Stimulated activated CD4-positive, alpha-beta T cell treated with anti-CD3 and anti-CD28 coated beads, Interleukin-4, amount 100 ng/mL, for 24 hours (primary cell): ENCODE results near the gene PSMD14.

ENCODE experiments used
- DNase-seq: peaks from one replicate; pipeline ENCODE4 v3.0.0-alpha.2; 2020

The PSMD14 gene

DNA sequence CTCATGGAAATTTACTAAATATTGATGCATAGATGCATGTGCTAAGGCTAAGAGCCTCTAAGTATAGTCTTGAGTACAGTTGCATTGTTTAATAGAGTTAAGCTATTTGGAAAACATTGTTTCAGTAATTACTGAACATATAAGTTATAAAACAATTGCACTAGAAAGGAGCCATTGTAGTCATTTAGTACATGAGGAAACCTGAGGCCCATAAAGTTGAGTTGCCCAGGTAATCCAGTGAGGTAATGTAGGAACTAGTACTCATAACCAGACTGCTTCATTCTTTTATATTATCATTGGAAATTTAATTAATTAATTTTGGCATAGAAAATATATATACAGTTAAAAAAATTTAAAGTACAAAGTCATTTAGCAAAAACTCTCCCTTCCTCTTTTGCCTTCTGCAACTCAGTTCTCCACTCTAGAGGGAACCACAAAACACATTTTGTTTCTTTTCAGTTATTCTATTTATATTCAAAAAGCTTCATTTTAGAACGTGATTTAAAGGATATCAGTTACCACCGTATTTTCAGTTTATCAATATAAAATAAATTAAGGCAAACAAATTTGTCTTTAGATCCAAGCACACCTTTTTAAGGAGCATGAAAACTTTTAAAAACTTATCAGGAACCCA lies 80.0 kb downstream of the PSMD14 start:
- DNase-seq = no peak

DNA sequence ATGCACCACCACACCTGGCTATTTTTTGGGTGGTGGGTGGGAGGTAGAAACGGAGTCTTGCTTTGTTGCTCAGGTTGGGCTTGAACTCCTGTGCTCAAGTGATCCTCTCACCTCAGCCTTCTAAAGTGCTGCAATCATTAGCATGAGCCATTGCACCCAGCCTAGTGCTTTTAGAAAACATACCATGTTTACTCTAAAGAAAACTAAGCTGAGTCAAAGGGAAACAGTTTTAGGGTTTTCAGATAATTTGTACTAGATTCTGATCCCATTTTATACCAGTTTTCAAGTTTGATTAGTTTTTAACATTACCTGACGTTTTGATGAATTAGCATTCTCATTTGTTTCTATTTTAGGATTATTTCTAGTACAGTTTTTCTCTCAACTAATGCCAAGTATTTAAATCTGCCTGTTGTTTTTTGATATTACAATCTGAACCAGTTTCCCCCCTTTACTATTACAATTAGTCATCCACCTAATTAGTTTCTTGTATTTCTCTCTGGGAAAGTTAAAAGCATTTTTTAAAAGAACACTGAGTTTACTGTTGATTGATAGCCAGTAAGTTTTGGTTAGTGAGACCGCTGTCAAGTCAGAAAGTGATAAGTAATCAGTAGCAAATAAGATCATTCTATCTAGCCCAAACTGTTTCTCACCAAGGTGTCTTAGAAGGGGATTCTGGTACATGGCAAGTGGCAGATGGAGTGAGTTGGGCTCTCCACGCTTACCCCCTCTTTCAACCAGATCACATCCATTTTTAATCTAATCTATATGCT lies 83.7 kb downstream of the PSMD14 start:
- DNase-seq = no peak

DNA sequence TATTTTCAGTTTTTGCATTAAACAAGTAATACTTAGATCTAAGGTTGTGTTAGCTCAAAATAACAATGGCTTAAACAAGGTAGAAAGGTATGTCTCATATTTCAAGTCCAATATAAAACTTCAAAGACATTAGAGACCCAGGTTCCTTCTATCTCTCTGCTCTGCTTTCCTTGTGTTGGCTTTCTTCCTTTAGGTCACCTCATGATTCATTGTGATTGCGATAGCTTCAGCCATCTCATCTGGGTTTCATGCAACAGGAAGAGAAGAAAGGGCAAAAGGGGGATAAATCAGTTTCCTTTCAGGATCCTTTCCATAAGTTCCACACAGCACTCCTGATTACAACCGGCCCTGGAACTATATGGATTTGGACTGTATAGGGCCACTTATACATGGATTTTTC lies 91.9 kb downstream of the PSMD14 start:
- no peak for DNase-seq

DNA sequence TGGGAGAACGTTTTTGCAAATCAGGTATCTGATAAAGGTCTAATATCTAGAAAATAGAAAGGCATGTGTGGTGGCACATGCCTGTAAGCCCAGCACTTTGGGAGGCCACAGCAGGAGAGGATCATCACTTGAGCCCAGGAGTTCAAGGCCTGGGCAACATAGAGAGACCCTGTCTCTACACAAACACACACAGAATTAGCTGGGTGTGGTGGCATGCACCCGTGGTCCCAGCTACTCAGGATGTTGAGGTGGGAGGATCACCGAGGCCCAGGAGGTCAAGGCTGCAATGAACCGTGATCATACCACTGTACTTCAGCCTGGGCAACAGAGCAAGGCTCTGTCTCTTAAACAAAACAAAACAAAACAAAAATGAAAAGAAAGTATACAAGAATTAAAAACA lies 94.1 kb downstream of the PSMD14 start:
- no peak for DNase-seq

DNA sequence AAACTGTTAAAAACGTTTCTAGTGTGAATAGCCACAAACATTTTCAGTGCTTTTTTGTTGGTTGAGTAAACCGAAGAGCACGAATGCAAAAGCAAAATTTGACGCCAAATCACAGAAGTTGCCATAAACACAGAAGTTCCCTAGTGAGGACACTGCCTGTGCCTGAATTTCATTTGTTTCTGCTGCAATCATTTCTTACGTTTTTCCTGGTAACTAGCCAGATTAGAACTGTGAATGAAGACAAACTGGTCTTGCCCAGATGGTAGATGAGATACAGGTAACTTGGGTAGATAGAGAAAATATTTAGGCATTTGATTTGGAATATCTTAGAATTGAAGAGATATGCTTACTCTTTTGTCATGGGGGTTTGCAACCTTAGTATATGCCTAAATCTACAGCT lies 98.1 kb downstream of the PSMD14 start:
- DNase-seq = no peak

DNA sequence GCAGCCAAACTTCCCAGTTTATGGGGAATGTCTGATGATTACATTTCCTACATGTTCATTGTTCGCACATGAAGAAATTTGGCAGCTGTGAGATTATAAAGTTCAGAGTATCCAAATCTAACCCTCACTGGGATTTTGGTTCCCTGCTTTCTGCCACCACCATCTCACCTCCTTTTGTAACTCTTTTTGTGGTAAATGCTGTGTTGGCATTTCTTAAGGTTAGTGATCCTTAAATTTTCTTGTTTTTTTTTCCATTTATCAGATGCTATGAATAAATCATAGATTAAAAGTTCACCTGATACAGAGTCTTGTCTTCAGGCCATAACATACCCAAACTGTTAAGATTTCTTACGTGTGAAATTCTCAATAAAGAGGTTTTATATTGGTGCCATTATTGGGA lies 99.4 kb downstream of the PSMD14 start:
- DNase-seq = no peak

DNA sequence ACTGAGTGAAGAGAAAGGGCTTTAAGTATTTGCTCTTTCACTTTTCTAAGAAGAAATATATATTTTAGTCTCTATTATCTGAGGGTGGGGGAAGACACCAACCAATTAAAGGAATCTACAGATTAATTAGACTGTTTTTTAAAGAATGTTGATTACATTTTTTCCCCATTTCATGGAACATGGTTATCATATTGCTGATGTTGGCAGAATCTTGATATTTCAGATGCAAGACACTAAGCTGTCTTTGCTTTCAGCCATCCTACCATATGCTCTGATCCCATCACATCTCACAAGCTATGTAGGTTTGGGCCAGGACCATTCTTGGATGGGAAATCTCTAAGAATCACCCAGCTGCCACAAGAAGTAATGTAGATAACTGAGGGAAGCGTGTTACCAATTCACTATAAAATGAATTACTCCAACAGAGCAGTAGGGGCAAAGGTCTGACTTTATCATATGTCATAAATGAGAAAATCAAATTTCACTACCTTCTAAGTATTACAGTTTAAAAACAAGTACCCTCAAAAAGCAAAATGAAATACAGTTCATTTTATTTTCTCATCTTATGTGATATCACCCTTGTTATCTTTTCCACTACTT lies 101.2 kb downstream of the PSMD14 start:
- DNase-seq = no peak

DNA sequence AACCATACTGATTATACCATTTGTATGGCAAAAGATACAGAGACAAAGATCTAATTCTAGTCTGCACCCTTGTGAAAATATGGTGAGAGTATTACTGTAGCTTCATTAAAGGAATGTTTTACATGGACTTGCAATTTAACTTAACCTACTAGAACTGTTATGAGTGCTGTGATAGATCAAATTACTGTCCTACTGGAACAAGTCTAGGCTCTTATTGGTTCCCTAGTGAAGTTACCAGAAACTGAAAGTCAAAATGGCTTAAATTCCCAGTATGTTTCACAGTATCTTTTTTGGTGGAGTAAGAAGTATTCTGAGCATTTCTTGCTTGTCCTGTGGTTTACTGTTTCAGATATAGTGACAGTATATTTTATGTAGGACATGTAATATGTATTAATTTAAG lies 104.1 kb downstream of the PSMD14 start:
- no peak for DNase-seq

DNA sequence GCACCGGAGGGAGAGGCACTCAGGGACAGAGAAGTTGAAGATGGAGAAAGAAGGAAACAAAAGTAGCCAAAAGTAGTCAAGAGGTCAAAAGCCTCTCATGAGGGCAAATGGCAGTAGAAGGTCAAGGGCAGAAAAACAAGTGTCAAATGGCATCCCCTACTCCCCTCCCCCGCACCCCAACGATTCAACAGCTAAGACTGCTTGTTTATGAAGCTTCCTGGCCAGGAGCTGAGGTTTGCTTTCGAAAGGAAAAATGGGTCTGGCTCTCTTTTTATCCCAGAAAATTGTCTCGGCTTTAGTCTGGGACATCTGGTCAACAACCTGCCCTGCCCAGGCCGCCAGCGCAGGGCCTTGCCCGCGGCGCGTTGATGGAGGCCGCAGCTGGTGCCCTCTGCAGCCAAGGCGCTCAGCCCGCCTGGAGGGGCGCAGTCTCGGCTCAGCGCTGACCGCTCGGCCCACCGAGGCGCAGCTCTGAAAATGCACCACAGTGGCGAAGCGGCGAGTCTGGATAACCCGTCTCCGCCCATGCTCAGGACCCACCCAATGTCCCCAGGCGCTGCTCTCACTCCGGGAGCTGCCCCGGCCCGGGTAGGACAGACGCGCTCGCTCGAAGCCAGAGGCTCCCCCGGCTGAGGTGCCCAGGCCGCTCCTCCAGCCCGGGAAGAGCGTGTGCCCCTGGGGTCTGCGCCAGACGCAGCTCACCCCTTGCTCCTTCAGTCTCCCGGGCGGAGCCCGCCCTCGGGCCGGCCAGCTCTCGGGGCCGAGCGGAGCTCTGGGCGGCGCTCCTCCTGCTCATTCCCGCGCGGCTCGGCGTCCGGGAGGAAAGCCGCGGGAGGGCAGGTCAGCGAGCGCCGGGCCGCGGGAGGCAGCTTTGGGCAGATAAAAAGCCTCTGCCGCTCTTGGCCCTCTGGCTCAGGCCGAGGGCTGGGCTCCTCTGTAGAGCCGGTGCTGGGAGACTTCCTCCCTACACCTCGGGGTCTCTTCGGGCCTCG lies 106.1 kb downstream of the PSMD14 start:
- DNase-seq = no peak

DNA sequence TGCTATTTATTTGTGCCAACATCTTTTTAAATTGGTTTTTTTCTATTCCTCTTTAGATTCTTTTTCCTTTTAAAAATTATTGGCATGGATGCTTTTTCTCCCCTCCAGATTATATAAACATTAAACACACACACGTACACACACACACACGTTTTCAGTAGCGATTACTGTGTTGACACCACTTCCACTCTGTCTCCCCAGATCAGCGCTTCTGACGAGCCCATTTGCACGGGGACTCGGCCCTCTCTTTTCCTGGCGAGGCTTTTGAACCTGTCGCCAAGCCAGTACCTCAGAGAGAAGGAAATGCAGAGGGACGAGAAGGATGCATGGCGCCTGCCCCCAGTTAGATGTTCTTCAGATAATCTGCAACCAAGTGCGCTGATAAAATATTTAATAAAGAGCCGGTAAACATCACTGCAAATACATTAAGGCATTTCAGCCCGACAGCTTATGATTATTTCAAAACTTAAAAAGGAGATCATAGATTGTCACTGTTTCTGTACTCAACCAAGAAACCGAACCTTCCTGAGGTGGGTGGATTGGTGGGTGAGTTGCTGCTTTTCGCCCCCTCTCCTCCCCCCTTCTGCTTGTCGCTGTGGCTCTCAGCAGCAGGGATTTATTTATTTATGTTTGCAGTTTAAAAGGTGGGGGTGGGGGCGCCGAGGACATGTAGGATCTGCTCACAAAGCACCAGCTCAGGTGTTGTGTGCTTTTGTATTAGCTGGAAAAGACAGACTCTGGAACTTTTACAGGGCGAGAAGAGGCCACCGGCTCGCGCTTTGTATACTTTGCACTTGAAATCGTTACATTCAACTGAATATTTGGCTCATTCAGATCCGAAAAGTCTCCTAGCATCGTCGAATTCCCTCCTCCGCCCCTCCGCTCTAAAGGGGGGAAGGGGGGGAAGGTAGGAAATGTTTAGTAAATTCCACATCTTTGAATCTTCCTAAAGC lies 107.1 kb downstream of the PSMD14 start:
- no peak for DNase-seq

DNA sequence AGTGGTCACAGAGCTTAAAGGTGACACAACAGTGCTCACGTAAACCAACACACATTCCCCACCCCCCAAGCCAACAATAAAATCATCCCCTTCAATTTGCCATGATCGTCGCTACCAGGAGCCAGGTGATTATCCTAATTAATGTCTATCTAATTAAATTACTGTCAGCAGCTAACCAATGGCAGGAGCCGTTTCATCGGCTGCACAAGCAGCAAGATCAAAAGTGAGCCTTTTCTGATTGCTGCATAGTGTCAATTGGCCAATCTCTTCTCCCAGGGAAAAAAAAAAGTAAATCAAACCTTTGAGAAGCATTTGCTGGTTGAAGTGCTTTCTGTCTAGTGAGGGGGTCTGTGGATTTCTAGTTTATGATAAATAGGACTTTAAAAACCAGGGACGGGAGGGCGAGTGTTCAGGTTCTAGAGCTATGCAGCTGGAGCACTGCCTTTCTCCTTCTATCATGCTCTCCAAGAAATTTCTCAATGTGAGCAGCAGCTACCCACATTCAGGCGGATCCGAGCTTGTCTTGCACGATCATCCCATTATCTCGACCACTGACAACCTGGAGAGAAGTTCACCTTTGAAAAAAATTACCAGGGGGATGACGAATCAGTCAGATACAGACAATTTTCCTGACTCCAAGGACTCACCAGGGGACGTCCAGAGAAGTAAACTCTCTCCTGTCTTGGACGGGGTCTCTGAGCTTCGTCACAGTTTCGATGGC lies 107.9 kb downstream of the PSMD14 start, which contains the start of gene TBR1:
Gene TBR1 (plus strand): TSS at position 311 of the 721 bp plus-strand sequence. CDS start 114 bp downstream, at position 425.
- DNase-seq = no peak

DNA sequence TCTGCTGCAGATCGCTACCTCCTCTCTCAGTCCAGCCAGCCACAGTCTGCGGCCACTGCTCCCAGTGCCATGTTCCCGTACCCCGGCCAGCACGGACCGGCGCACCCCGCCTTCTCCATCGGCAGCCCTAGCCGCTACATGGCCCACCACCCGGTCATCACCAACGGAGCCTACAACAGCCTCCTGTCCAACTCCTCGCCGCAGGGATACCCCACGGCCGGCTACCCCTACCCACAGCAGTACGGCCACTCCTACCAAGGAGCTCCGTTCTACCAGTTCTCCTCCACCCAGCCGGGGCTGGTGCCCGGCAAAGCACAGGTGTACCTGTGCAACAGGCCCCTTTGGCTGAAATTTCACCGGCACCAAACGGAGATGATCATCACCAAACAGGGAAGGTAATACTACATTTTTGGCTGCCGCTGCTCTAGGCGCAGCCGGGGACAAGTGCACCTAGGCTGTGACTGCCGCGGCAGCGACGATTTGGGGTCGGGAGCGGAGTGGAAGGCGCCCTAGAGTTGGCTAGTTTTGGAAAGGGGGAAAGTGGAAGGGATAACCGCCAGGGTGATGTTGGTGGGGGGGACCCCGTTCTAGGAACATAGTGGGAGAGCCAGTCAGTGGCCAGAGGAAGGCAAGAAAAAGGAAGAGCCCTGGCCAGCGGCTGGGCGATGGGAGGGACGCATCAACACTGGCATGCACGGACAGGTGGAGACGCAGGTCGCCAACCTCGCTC lies 108.6 kb downstream of the PSMD14 start:
- DNase-seq = no peak

DNA sequence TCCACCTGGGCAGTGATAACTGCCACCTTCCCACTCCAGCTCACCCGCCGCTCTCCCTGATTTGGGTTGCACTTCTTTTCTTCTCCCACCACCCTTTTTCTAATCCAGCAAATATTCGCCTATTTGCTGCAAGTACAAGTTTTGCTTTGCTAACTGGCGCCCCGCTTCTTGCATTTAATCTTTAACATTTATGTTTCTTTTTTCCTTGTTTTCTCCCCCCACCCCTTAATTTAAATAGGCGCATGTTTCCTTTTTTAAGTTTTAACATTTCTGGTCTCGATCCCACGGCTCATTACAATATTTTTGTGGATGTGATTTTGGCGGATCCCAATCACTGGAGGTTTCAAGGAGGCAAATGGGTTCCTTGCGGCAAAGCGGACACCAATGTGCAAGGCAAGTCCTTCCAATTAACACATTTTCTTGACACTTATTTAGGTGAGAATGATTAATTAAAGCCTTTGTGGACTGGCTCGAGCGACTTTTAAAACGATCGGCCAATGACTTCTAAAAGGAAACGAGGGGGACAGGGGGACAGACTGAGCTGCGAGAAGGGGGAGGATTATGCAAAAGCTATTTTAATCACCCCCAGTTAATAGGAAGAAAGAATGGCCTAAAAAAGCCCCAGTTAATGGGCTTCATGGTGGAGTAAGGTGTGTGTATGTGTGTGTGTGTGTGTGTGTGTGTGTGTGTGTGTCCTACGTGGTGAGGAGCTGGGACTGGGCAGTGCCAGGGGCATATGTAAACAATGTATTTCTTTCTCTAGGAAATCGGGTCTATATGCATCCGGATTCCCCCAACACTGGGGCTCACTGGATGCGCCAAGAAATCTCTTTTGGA lies 109.4 kb downstream of the PSMD14 start:
- DNase-seq = no peak

DNA sequence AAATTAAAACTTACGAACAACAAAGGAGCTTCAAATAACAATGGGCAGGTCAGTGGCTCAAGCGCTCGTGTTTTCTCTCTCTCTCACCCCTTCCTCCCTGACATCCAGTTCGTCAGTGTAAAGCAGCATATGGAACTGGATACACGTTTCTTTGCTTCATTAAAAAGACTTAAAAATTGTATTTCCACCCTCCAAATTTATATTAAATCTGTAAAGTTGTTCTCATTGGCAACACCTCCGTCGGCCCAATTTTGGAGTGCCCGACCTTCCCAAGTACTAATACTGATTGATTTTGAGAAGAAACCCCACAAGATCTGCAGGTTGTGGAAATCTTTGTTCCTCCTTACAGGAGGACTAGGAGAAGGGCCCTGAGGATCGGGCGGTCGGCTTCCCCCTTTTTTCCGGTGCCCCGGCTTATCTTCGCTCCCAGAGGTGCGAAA lies 110.1 kb downstream of the PSMD14 start:
- no peak for DNase-seq

DNA sequence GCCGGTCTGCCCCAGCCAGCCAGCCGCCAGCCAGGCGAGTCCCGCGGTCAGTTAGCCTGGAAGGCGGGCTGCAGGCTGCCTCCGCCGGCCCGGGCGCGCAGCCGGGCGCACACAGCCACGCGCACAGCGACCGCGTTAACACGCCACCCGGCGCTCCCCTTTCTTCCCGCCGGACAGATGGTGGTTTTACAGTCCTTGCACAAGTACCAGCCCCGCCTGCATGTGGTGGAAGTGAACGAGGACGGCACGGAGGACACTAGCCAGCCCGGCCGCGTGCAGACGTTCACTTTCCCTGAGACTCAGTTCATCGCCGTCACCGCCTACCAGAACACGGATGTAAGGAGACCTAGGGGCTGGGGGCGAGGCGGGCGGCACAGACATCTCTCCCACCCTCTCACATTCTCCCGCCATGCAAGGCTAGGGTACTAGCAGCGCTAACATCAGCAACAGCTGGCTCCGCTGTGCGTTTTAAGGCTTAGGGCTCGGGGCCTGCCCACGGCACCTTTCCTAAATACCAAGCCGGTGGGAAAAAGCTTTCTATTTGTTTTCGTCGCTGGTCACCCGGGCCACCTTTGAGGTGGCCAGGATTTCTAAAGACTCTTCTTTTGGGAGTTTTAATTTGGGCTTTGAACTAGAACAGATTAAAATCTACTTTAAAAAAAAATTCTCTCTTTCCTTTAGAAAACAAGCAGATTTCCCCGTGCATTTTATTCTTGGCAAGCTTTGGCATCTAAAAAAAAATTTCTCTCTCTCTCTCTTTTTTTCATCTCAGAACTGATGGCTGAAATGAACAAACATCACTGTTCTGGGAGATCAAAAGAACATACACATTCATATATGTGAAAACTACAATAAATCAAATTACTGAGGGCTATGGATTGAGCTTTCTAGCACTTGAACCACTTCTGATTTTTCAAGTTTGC lies 110.8 kb downstream of the PSMD14 start:
- no peak for DNase-seq

DNA sequence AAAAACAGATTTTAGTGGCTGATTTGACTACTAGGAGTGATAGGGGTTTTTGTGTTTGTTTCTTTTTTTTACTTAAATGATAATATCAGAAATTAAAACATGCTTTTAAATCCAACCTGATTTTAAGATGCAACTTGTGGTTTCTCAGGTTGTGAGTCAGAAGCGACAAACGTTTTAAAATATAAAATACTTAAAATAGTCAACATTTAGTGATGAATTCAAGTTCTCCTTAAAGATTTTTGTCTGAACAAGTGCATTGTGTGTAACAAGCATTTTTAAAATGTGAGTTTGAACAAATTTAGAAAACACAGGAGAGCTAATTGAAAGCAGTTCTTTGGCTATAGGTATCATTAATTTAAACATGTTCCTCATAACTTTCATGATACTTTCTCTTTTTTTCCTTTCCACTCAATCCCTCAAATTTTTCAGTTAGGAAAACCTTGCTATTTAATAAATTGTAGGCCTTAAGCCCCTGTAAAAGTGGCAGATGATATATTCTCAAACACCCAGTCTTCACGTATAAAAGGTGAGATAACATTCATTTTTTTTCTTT lies 111.5 kb downstream of the PSMD14 start:
- no peak for DNase-seq

DNA sequence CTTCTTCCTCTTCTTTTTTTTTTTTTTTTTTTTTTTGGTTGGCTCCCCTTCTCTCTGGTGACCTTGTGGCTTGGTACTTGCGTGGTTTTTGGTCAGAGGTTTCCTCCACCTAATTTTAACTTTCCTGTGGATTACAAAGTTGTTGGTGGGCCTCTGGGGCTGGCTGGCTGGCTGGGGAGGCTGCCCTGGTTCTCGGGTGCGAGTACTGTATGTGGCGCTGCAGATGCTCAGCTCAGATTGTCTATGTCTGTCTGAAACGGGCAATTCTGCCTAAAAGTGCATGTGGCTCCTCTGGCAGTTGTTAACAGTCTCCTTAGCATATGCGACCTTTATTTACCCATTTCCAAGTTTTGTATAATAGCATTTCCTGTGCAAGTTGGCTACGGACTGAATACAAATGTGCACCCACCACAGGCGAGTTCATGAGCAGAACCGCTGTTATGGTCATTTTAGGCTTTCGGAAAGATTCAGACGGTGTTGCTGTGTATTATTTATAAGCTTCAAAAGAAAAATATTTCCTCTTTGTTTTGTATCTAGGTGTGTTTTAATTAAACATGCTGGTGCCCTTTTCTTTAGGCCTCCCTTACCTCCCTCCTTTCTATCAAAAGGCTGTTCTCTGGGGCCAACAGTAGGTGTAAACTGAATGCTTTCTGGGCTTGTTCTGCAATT lies 112.3 kb downstream of the PSMD14 start:
- no peak for DNase-seq
